Measurements from ENCODE around the gene VAV2. TPM values are rescaled to one million over a fixed set of nuclear protein-coding genes. Genes with fewer than 3 reads are reported as not detected.

The VAV2 gene
- total and polyA plus RNA-seq, 2 of the 4 experiments (the other 2 are of a cell fraction): 10.8 to 13.4 TPM

DNA sequence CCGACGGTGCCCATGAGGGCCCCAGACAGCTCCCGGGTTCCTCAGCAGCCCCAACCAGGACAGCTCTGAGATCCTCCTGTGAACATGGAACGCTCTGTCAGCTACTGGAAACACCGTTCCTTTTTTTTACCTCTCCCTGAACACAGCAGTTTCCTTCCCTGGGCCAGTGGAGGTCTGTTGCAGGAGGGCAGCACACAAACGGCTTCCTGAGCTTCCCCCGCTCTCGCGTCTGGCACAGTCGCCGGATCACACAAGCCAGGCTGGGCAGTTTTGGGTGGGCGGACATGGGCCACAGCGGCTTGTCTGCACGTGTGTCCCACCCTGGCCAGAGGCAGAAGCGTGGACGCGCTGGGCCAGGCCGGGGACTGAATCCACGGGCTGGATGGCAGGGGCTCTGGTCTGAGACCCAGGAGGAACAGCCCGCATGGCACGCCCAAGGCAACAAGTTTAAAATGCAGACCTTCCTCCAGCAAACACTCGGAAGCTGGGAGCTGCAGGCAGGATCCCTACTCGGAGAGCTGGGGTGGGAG lies 147.2 kb downstream of the VAV2 start:
- peaks cover 3% of the 10 kb centered on the region for H3K4me1 ChIP-seq (ENCODE audit: control insufficient read depth, insufficient read depth, low read length)
- H4K91ac ChIP-seq (ENCODE audit: insufficient read depth, low read depth, low read length): peak overlapping the region; percentile 68; the same call in 1 of the 2 replicates
- TF ChIP-seq RAD21 (IDR thresholded peaks at IDR 0.05; ENCODE audit: low read length) (no peak), MAFK (IDR thresholded peaks at IDR 0.05; ENCODE audit: low read depth, low read length) (no peak), CEBPB (IDR thresholded peaks at IDR 0.05; ENCODE audit: low read depth, low read length) (no peak), SMC3 (IDR thresholded peaks at IDR 0.05; ENCODE audit: low read depth, low read length) (no peak), MAZ (IDR thresholded peaks at IDR 0.05; ENCODE audit: borderline replicate concordance, low read depth, low read length) (no peak), RCOR1 (IDR thresholded peaks at IDR 0.05; ENCODE audit: insufficient replicate concordance, low read length) (no peak), NFE2L2 (IDR thresholded peaks at IDR 0.05; ENCODE audit: low read depth, low read length) (no peak), POLR2A (IDR thresholded peaks at IDR 0.05; ENCODE audit: low read depth, low read length) (no peak), BHLHE40 (IDR thresholded peaks at IDR 0.05; ENCODE audit: low read depth, low read length) (no peak), FOS (IDR thresholded peaks at IDR 0.05; ENCODE audit: low read depth, low read length) (no peak), MXI1 (IDR thresholded peaks at IDR 0.05; ENCODE audit: borderline replicate concordance, low read depth, low read length) (no peak), CHD1 (IDR thresholded peaks at IDR 0.05; ENCODE audit: low read depth, low read length) (no peak)
- TF ChIP-seq, protein P1, sequence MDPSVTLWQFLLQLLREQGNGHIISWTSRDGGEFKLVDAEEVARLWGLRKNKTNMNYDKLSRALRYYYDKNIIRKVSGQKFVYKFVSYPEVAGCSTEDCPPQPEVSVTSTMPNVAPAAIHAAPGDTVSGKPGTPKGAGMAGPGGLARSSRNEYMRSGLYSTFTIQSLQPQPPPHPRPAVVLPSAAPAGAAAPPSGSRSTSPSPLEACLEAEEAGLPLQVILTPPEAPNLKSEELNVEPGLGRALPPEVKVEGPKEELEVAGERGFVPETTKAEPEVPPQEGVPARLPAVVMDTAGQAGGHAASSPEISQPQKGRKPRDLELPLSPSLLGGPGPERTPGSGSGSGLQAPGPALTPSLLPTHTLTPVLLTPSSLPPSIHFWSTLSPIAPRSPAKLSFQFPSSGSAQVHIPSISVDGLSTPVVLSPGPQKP (IDR thresholded peaks at IDR 0.05; ENCODE audit: borderline replicate concordance, low read depth, low read length): no peak
- H4K5ac ChIP-seq (ENCODE audit: low read depth, low read length): 0 out of 2 replicates have a peak overlapping the region, but pooled peaks have one; percentile 14
- H3K9me3 ChIP-seq (ENCODE audit: control insufficient read depth, insufficient read depth, low read length): no peaks in the 10 kb centered on the region
- peak overlapping the region; percentile 27 to 63; a peak in 3 of 4 replicates for H4K8ac ChIP-seq (ENCODE audit: low read depth in 2 of 2, low read length in 2 of 2)
- no peak for DNase-seq
- 0 out of 2 replicates have a peak overlapping the region, but pooled peaks have one; percentile 63 for H3K14ac ChIP-seq (replicated peaks; ENCODE audit: low read depth, low read length)
- no peak overlapping the region for H3K4me3 ChIP-seq (ENCODE audit: insufficient read depth, low read depth, low read length)
- in situ Hi-C loops (cut with MboI; ENCODE audit: low sequenced_read_pairs) (no loop called here), dilution Hi-C loops (cut with HindIII; ENCODE audit: low sequenced_read_pairs, unreplicated experiment) (no loop called here), intact Hi-C loops (cut with micrococcal nuclease) (no loop called here)
- H4K20me1 ChIP-seq (ENCODE audit: insufficient read depth, low read length): peaks cover 25% of the 10 kb centered on the region
- H3K9ac ChIP-seq (ENCODE audit: low read depth, low read length): no peak overlapping the region
- no peaks in the 10 kb centered on the region for H3K36me3 ChIP-seq (ENCODE audit: control insufficient read depth, insufficient read depth, low read length)
- no peak overlapping the region for H3K23ac ChIP-seq (ENCODE audit: low read depth, low read length)
- peak overlapping the region; percentile 54 for H2AFZ ChIP-seq (replicated peaks; ENCODE audit: low read length, poor library complexity)
- H2BK20ac ChIP-seq (ENCODE audit: low read depth, low read length): no peak overlapping the region
- H3K4ac ChIP-seq (ENCODE audit: low read depth, low read length): peak overlapping the region; percentile 78
- H3K79me1 ChIP-seq (ENCODE audit: low read depth in 1 of 2, low read length in 2 of 2): peaks cover 22 to 78% of the 10 kb centered on the region in 2 experiments
- H3K27ac ChIP-seq (ENCODE audit: insufficient read depth, low read length): no peak overlapping the region
- no peaks in the 10 kb centered on the region for H3K27me3 ChIP-seq (ENCODE audit: control insufficient read depth, insufficient read depth, low read length)
- no peak overlapping the region for H3K4me2 ChIP-seq (ENCODE audit: low read depth, low read length)
- WGBS, 2 experiments (ENCODE audit: extremely low coverage in 2 of 2, insufficient read length in 1 of 2): 80% methylated on average over 7 of the region's 23 CpGs; no CpG with 5 or more reads in 1 of the 2 experiments
- POLR2A ChIA-PET (ENCODE audit: unreplicated experiment): no interaction called here
- no peak for ATAC-seq (ENCODE audit: low read depth)
- CTCF ChIA-PET: interaction anchor here (0.6 kb wide), 1 partner anchor 144 kb away, joined by 4 read pairs; no protein-coding TSS in a partner anchor
- H2AK9ac ChIP-seq (replicated peaks; ENCODE audit: low read depth, low read length, poor library complexity): peak overlapping the region; percentile 91
- H2BK120ac ChIP-seq (ENCODE audit: low read depth, low read length): peak overlapping the region; percentile 60; the same call in 1 of the 2 replicates
- 0 out of 2 replicates have a peak, but pooled peaks cover under 1% of the 10 kb centered on the region for H3K9me1 ChIP-seq (ENCODE audit: insufficient read depth, low read length)
- peak overlapping the region; percentile 31 for H2BK5ac ChIP-seq (ENCODE audit: low read depth, low read length, poor library complexity, severe bottlenecking)
- H3K18ac ChIP-seq (ENCODE audit: low read depth, low read length): no peak overlapping the region
- H3K56ac ChIP-seq (ENCODE audit: extremely low read depth, insufficient read depth, low read length): no peak overlapping the region
- H2AK5ac ChIP-seq (ENCODE audit: low read depth, low read length): no peak overlapping the region; the same call in 1 of the 2 replicates
- H2BK15ac ChIP-seq (ENCODE audit: low read depth, low read length): no peak overlapping the region
- BruUV-seq (replicated peaks): no TSS peak
